ENCODE results near the gene C11orf65.

C11orf65 gene

DNA sequence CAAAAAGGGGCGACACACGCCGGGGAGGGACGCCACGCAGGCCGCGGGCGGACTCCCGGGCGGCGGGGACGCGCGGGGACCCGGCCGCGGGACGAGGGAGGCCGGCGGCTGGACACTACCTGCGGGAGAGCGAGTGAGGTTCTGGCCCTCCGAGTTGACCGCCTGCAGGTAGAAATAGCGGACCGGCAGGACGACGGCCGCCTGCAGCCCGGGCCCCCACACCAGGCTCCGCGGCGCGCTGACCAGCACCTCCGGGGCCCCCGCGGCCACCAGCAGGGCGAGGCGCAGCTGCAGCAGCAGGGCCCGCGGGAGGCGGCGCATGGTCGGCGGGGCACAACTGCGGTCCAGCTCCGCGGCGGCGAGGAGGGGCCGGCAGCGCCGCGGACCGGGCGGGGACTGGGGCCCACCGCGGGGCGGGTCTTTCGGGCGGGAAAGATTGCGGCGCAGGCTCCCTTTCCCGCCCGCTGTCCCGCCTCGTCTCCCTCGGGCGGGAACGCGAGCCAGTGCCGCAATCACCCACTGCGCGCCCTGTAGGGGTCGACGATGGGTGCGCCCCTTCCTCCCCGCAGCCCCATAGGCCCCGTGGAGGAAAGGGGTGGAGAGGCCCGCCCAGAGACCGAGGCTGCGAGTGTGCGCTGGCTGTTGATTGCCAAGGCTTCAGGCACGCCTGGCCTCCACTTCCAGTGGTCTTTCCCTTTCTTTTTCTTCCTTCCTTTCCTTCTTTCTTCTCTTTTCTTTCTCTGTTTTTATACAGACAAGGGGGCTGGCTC, 30.9 kb upstream of the C11orf65 start, which contains the start of gene POGLUT3 (continued):
- TF ChIP-seq, protein P1, sequence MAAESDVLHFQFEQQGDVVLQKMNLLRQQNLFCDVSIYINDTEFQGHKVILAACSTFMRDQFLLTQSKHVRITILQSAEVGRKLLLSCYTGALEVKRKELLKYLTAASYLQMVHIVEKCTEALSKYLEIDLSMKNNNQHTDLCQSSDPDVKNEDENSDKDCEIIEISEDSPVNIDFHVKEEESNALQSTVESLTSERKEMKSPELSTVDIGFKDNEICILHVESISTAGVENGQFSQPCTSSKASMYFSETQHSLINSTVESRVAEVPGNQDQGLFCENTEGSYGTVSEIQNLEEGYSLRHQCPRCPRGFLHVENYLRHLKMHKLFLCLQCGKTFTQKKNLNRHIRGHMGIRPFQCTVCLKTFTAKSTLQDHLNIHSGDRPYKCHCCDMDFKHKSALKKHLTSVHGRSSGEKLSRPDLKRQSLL (tag by site-specific recombination; IDR thresholded peaks at IDR 0.05) = peak; percentile 22; the same call in 1 of the 2 replicates
- TF ChIP-seq ZNF654 (tag by site-specific recombination; IDR thresholded peaks at IDR 0.05; ENCODE audit: low read depth) = no peak
- TF ChIP-seq ZIC2 (tag by site-specific recombination; IDR thresholded peaks at IDR 0.05) = peak; percentile 82
- no peak for TF ChIP-seq ZNF585B (tag by site-specific recombination; IDR thresholded peaks at IDR 0.05)
- TF ChIP-seq ZNF175 (tag by site-specific recombination; IDR thresholded peaks at IDR 0.05) = no peak
- 0 out of 2 replicates have a peak, but pooled peaks have one; percentile 49 for TF ChIP-seq SCRT2 (tag by site-specific recombination; IDR thresholded peaks at IDR 0.05)
- no peak for TF ChIP-seq HOXC10 (CRISPR knock-in tag; IDR thresholded peaks at IDR 0.05)
- no peak for TF ChIP-seq SCRT1 (tag by site-specific recombination; IDR thresholded peaks at IDR 0.05; ENCODE audit: borderline replicate concordance)
- peak; percentile 58 for TF ChIP-seq ZNF561 (tag by site-specific recombination; IDR thresholded peaks at IDR 0.05; ENCODE audit: borderline replicate concordance)
- TF ChIP-seq ZNF114 (tag by site-specific recombination; IDR thresholded peaks at IDR 0.05) = no peak
- no peak for TF ChIP-seq ZNF416 (tag by site-specific recombination; IDR thresholded peaks at IDR 0.05)
- TF ChIP-seq ZSCAN16 (tag by site-specific recombination; IDR thresholded peaks at IDR 0.05) = no peak
- TF ChIP-seq ZNF768 (tag by site-specific recombination; IDR thresholded peaks at IDR 0.05) = no peak
- TF ChIP-seq, protein P2, sequence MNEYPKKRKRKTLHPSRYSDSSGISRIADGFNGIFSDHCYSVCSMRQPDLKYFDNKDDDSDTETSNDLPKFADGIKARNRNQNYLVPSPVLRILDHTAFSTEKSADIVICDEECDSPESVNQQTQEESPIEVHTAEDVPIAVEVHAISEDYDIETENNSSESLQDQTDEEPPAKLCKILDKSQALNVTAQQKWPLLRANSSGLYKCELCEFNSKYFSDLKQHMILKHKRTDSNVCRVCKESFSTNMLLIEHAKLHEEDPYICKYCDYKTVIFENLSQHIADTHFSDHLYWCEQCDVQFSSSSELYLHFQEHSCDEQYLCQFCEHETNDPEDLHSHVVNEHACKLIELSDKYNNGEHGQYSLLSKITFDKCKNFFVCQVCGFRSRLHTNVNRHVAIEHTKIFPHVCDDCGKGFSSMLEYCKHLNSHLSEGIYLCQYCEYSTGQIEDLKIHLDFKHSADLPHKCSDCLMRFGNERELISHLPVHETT (tag by site-specific recombination; IDR thresholded peaks at IDR 0.05) = no peak
- TF ChIP-seq, protein P3, sequence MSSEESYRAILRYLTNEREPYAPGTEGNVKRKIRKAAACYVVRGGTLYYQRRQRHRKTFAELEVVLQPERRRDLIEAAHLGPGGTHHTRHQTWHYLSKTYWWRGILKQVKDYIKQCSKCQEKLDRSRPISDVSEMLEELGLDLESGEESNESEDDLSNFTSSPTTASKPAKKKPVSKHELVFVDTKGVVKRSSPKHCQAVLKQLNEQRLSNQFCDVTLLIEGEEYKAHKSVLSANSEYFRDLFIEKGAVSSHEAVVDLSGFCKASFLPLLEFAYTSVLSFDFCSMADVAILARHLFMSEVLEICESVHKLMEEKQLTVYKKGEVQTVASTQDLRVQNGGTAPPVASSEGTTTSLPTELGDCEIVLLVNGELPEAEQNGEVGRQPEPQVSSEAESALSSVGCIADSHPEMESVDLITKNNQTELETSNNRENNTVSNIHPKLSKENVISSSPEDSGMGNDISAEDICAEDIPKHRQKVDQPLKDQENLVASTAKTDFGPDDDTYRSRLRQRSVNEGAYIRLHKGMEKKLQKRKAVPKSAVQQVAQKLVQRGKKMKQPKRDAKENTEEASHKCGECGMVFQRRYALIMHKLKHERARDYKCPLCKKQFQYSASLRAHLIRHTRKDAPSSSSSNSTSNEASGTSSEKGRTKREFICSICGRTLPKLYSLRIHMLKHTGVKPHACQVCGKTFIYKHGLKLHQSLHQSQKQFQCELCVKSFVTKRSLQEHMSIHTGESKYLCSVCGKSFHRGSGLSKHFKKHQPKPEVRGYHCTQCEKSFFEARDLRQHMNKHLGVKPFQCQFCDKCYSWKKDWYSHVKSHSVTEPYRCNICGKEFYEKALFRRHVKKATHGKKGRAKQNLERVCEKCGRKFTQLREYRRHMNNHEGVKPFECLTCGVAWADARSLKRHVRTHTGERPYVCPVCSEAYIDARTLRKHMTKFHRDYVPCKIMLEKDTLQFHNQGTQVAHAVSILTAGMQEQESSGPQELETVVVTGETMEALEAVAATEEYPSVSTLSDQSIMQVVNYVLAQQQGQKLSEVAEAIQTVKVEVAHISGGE (tag by site-specific recombination; conservative IDR thresholded peaks at IDR 0.05; ENCODE audit: low read depth) = no peak; the same call in 1 of the 2 replicates
- TF ChIP-seq, protein P4, sequence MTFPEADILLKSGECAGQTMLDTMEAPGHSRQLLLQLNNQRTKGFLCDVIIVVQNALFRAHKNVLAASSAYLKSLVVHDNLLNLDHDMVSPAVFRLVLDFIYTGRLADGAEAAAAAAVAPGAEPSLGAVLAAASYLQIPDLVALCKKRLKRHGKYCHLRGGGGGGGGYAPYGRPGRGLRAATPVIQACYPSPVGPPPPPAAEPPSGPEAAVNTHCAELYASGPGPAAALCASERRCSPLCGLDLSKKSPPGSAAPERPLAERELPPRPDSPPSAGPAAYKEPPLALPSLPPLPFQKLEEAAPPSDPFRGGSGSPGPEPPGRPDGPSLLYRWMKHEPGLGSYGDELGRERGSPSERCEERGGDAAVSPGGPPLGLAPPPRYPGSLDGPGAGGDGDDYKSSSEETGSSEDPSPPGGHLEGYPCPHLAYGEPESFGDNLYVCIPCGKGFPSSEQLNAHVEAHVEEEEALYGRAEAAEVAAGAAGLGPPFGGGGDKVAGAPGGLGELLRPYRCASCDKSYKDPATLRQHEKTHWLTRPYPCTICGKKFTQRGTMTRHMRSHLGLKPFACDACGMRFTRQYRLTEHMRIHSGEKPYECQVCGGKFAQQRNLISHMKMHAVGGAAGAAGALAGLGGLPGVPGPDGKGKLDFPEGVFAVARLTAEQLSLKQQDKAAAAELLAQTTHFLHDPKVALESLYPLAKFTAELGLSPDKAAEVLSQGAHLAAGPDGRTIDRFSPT (tag by site-specific recombination; IDR thresholded peaks at IDR 0.05) = 0 out of 2 replicates have a peak, but pooled peaks have one; percentile 37
- peak; percentile 70 for TF ChIP-seq ZNF335 (tag by site-specific recombination; conservative IDR thresholded peaks at IDR 0.05)
- TF ChIP-seq, protein P5, sequence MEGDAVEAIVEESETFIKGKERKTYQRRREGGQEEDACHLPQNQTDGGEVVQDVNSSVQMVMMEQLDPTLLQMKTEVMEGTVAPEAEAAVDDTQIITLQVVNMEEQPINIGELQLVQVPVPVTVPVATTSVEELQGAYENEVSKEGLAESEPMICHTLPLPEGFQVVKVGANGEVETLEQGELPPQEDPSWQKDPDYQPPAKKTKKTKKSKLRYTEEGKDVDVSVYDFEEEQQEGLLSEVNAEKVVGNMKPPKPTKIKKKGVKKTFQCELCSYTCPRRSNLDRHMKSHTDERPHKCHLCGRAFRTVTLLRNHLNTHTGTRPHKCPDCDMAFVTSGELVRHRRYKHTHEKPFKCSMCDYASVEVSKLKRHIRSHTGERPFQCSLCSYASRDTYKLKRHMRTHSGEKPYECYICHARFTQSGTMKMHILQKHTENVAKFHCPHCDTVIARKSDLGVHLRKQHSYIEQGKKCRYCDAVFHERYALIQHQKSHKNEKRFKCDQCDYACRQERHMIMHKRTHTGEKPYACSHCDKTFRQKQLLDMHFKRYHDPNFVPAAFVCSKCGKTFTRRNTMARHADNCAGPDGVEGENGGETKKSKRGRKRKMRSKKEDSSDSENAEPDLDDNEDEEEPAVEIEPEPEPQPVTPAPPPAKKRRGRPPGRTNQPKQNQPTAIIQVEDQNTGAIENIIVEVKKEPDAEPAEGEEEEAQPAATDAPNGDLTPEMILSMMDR (tag by site-specific recombination; IDR thresholded peaks at IDR 0.05) = peak; percentile 46; the same call in 1 of the 2 replicates
- TF ChIP-seq KLF8 (tag by site-specific recombination; IDR thresholded peaks at IDR 0.05) = peak; percentile 66; the same call in 1 of the 2 replicates
- TF ChIP-seq ZNF571 (tag by site-specific recombination; IDR thresholded peaks at IDR 0.05) = no peak
- no peak for TF ChIP-seq ZNF558 (tag by site-specific recombination; IDR thresholded peaks at IDR 0.05)
- no peak for TF ChIP-seq GLI2 (tag by site-specific recombination; IDR thresholded peaks at IDR 0.05; ENCODE audit: borderline replicate concordance, low read depth)
- TF ChIP-seq ZNF664 (tag by site-specific recombination; IDR thresholded peaks at IDR 0.05) = no peak
- TF ChIP-seq ZNF610 (tag by site-specific recombination; IDR thresholded peaks at IDR 0.05; ENCODE audit: borderline replicate concordance) = 0 out of 2 replicates have a peak, but pooled peaks have one; percentile 32
- TF ChIP-seq, protein P6, sequence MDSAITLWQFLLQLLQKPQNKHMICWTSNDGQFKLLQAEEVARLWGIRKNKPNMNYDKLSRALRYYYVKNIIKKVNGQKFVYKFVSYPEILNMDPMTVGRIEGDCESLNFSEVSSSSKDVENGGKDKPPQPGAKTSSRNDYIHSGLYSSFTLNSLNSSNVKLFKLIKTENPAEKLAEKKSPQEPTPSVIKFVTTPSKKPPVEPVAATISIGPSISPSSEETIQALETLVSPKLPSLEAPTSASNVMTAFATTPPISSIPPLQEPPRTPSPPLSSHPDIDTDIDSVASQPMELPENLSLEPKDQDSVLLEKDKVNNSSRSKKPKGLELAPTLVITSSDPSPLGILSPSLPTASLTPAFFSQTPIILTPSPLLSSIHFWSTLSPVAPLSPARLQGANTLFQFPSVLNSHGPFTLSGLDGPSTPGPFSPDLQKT (IDR thresholded peaks at IDR 0.05; ENCODE audit: borderline replicate concordance, low read depth, low read length) = no peak
- peak; percentile 38; the same call in 1 of the 2 replicates for TF ChIP-seq PRDM1 (tag by site-specific recombination; IDR thresholded peaks at IDR 0.05)
- TF ChIP-seq ZFP41 (tag by site-specific recombination; IDR thresholded peaks at IDR 0.05; ENCODE audit: borderline replicate concordance) = no peak
- TF ChIP-seq ZNF2 (tag by site-specific recombination; IDR thresholded peaks at IDR 0.05) = peak; percentile 60; the same call in 1 of the 2 replicates
- TF ChIP-seq ZNF624 (tag by site-specific recombination; IDR thresholded peaks at IDR 0.05) = no peak

Data from HEK293 (cell line).